GM12892 (cell line): ENCODE data around the gene IPO5.

Source experiments
- POLR2A ChIP-seq: IDR thresholded peaks from 2 replicates; pipeline ENCODE4 v1.6.1; 2011; ENCODE audit warnings: low read depth, low read length, control low read depth
- POLR2AphosphoS5 ChIP-seq: IDR thresholded peaks from 2 replicates; pipeline ENCODE4 v1.6.1; 2011; ENCODE audit warnings: low read depth, low read length, control low read depth
- TAF1 ChIP-seq: IDR thresholded peaks from 2 replicates; pipeline ENCODE4 v1.6.1; 2011; ENCODE audit warnings: low read depth, mild to moderate bottlenecking, control low read depth, low read length, borderline replicate concordance

DNA sequence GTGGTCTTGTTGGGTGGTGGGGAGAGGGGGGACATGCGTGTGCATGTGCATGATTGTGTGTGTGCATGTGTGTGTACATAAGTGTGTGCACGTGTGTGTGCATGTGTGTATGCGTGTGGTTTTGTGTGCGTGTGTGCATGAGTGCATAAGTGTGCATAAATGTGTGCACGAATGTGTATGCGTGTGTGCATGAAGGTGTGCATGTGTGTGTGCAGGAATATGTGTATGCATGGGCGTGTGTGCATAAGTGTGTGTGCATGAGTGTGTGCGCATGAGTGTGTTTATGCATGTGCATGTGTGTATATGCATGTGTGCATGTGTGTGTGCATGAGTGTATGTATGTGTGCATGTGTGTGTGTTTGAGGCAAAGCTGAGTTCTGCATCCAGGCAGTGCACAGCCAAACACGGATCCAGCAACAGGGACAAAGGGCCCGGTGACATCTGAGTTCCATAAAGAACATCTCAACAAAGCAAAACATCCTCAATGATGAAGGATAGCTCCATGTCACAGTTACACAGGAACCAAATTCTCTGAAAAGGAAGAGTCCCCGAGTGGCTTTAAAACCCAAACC lies 103.5 kb downstream of the IPO5 start:
- TF ChIP-seq POLR2A (no peak), TAF1 (no peak), POLR2AphosphoS5 (no peak)
